NCI-H2227 (cell line): ENCODE measurements around the gene ART1.

Experiments
- DNase-seq: peaks from one replicate; lab custom pipeline; 2025; ENCODE audit not compliant: unreplicated experiment; lab: John Stamatoyannopoulos, UW

The ART1 gene

GRCh38 chr11:3710485-3711259, 65.7 kb downstream of the ART1 start:
- no peak for DNase-seq

GRCh38 chr11:3712274-3712673, 67.3 kb downstream of the ART1 start:
- DNase-seq = no peak
